Measurements from ENCODE around the gene CEACAM16. TPM values are rescaled to one million over a fixed set of nuclear protein-coding genes. Genes with fewer than 3 reads are reported as not detected.

Gene CEACAM16
- total and polyA plus RNA-seq, 10 of the 15 experiments (the other 5 are each of a cell fraction or from before 2014, with no cell fraction given), result not detected

DNA sequence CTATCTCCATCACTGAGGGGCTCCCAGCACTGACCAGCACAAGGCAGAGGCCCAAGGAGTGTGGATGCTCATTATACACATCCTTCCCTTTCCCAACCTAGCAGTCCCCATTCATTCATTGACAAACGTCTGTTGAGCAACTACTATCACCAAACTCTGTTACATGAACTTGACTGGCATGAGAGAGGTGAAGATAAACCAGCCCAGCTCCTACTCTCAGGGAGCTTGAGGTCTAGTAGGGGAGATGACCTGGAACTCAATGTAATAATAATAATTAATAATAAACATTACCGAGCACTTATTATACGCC is 8.9 kb upstream of the CEACAM16 start:
- H3K27ac ChIP-seq (ENCODE audit: control insufficient read depth, insufficient read depth), result no peak overlapping the region
- CTCF ChIA-PET, result interaction anchor here (0.6 to 10.7 kb wide), 14 partner anchors 32 to 262 kb away, joined by 3 to 162 read pairs (median 5); partner anchors contain the start of gene NECTIN2
- peaks cover 39% of the 10 kb centered on the region for H3K4me1 ChIP-seq (ENCODE audit: control insufficient read depth, insufficient read depth, low read length)
- H3K4me3 ChIP-seq, result no peak overlapping the region
- no peaks in the 10 kb centered on the region for H3K79me2 ChIP-seq (ENCODE audit: control insufficient read depth, insufficient read depth, low read length)
- no TSS peak for BruUV-seq (replicated peaks)
- FAIRE-seq (no peak), ATAC-seq (no peak), DNase-seq (ENCODE audit: low read depth, low spot score) (no peak)
- H3K9me3 ChIP-seq (replicated peaks; ENCODE audit: control insufficient read depth, insufficient read depth, low read length), result no peaks in the 10 kb centered on the region
- no peak overlapping the region for H3K9ac ChIP-seq (ENCODE audit: control insufficient read depth, insufficient read depth, low read length)
- no peaks in the 10 kb centered on the region for H4K20me1 ChIP-seq (ENCODE audit: control insufficient read depth, insufficient read depth)
- H3K36me3 ChIP-seq (ENCODE audit: control insufficient read depth in 2 of 2, insufficient read depth in 2 of 2, low read length in 1 of 2), result no peaks in the 10 kb centered on the region
- 94% methylated on average over 3 of the region's 3 CpGs for WGBS (ENCODE audit: insufficient coverage, insufficient replicate concordance, low lambda C conversion rate, missing lambda C conversion rate)
- POLR2A ChIA-PET, result interaction anchor here (1.0 to 1.9 kb wide), 4 partner anchors 32 to 89 kb away, joined by 3 to 7 read pairs (median 6); no protein-coding TSS in a partner anchor
- no peak overlapping the region for H2AFZ ChIP-seq (ENCODE audit: control insufficient read depth, low read depth, low read length)
- in situ Hi-C loops (cut with MboI), result no loop called here
- no peak overlapping the region for H3K4me2 ChIP-seq (ENCODE audit: control insufficient read depth, insufficient read depth)
- RAD21 ChIA-PET (ENCODE audit: unreplicated experiment), result interaction anchor here (0.7 to 7.3 kb wide), 11 partner anchors 28 to 262 kb away, joined by 3 to 121 read pairs (median 5); partner anchors contain the start of gene NECTIN2
- H3K27me3 ChIP-seq (replicated peaks in 1 of 2; ENCODE audit: control insufficient read depth in 2 of 2, insufficient read depth in 2 of 2, low read length in 1 of 2), result no peaks in the 10 kb centered on the region
- intact Hi-C loops (cut with micrococcal nuclease; ENCODE audit: unreplicated experiment), result no loop called here
- SMC1A ChIA-PET (ENCODE audit: uncharacterized antibody, unreplicated experiment), result interaction anchor here (0.7 to 7.3 kb wide), 9 partner anchors 33 to 118 kb away, joined by 3 to 99 read pairs (median 4); partner anchors contain the start of gene BCL3
- no peak for TF ChIP-seq BHLHE40 (IDR thresholded peaks at IDR 0.05; ENCODE audit: borderline replicate concordance in 1 of 2, low read depth in 2 of 2, low read length in 1 of 2)
- TF ChIP-seq, protein P1, sequence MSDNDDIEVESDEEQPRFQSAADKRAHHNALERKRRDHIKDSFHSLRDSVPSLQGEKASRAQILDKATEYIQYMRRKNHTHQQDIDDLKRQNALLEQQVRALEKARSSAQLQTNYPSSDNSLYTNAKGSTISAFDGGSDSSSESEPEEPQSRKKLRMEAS (IDR thresholded peaks at IDR 0.05; ENCODE audit: low read depth, low read length), result no peak
- TF ChIP-seq, protein P2, sequence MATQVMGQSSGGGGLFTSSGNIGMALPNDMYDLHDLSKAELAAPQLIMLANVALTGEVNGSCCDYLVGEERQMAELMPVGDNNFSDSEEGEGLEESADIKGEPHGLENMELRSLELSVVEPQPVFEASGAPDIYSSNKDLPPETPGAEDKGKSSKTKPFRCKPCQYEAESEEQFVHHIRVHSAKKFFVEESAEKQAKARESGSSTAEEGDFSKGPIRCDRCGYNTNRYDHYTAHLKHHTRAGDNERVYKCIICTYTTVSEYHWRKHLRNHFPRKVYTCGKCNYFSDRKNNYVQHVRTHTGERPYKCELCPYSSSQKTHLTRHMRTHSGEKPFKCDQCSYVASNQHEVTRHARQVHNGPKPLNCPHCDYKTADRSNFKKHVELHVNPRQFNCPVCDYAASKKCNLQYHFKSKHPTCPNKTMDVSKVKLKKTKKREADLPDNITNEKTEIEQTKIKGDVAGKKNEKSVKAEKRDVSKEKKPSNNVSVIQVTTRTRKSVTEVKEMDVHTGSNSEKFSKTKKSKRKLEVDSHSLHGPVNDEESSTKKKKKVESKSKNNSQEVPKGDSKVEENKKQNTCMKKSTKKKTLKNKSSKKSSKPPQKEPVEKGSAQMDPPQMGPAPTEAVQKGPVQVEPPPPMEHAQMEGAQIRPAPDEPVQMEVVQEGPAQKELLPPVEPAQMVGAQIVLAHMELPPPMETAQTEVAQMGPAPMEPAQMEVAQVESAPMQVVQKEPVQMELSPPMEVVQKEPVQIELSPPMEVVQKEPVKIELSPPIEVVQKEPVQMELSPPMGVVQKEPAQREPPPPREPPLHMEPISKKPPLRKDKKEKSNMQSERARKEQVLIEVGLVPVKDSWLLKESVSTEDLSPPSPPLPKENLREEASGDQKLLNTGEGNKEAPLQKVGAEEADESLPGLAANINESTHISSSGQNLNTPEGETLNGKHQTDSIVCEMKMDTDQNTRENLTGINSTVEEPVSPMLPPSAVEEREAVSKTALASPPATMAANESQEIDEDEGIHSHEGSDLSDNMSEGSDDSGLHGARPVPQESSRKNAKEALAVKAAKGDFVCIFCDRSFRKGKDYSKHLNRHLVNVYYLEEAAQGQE (IDR thresholded peaks at IDR 0.05; ENCODE audit: low read depth, low read length), result no peak
- no peak for TF ChIP-seq CHD4 (IDR thresholded peaks at IDR 0.05)
- TF ChIP-seq EGR1 (IDR thresholded peaks at IDR 0.05; ENCODE audit: borderline replicate concordance in 1 of 2, low read depth in 2 of 2, low read length in 2 of 2), result no peak
- no peak for TF ChIP-seq POLR2A (IDR thresholded peaks at IDR 0.05; ENCODE audit: low read depth, low read length)
- TF ChIP-seq, protein P3, sequence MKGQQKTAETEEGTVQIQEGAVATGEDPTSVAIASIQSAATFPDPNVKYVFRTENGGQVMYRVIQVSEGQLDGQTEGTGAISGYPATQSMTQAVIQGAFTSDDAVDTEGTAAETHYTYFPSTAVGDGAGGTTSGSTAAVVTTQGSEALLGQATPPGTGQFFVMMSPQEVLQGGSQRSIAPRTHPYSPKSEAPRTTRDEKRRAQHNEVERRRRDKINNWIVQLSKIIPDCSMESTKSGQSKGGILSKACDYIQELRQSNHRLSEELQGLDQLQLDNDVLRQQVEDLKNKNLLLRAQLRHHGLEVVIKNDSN (IDR thresholded peaks at IDR 0.05; ENCODE audit: borderline replicate concordance, extremely low read length, insufficient read depth, low read depth, low read length), result no peak
- TF ChIP-seq NFIC (IDR thresholded peaks at IDR 0.05; ENCODE audit: low read depth, low read length), result no peak
- no peak for TF ChIP-seq MEF2A (IDR thresholded peaks at IDR 0.05; ENCODE audit: insufficient read depth, low read depth, low read length)
- TF ChIP-seq, protein P4, sequence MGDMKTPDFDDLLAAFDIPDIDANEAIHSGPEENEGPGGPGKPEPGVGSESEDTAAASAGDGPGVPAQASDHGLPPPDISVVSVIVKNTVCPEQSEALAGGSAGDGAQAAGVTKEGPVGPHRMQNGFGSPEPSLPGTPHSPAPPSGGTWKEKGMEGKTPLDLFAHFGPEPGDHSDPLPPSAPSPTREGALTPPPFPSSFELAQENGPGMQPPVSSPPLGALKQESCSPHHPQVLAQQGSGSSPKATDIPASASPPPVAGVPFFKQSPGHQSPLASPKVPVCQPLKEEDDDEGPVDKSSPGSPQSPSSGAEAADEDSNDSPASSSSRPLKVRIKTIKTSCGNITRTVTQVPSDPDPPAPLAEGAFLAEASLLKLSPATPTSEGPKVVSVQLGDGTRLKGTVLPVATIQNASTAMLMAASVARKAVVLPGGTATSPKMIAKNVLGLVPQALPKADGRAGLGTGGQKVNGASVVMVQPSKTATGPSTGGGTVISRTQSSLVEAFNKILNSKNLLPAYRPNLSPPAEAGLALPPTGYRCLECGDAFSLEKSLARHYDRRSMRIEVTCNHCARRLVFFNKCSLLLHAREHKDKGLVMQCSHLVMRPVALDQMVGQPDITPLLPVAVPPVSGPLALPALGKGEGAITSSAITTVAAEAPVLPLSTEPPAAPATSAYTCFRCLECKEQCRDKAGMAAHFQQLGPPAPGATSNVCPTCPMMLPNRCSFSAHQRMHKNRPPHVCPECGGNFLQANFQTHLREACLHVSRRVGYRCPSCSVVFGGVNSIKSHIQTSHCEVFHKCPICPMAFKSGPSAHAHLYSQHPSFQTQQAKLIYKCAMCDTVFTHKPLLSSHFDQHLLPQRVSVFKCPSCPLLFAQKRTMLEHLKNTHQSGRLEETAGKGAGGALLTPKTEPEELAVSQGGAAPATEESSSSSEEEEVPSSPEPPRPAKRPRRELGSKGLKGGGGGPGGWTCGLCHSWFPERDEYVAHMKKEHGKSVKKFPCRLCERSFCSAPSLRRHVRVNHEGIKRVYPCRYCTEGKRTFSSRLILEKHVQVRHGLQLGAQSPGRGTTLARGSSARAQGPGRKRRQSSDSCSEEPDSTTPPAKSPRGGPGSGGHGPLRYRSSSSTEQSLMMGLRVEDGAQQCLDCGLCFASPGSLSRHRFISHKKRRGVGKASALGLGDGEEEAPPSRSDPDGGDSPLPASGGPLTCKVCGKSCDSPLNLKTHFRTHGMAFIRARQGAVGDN (IDR thresholded peaks at IDR 0.05), result no peak
- no peak for TF ChIP-seq ZNF217 (IDR thresholded peaks at IDR 0.05)
- no peak for TF ChIP-seq SMAD1 (IDR thresholded peaks at IDR 0.05; ENCODE audit: low read depth, partially characterized antibody)
- no peak for TF ChIP-seq ESRRA (IDR thresholded peaks at IDR 0.05; ENCODE audit: low read length)

All from GM12878 (cell line).